Medulla oblongata (tissue), 1 donor: ENCODE results near the gene HACD3.
"Not testable (repeated sequence)": the region's sequence is repeated elsewhere in the genome, so short reads cannot be mapped to it uniquely, and the experiment has no call there.

ENCODE experiments used
- DNase-seq: peaks from one replicate; pipeline ENCODE4 v3.0.0-alpha.2; 2015; ENCODE audit errors: extremely low spot score

HACD3 gene

DNA sequence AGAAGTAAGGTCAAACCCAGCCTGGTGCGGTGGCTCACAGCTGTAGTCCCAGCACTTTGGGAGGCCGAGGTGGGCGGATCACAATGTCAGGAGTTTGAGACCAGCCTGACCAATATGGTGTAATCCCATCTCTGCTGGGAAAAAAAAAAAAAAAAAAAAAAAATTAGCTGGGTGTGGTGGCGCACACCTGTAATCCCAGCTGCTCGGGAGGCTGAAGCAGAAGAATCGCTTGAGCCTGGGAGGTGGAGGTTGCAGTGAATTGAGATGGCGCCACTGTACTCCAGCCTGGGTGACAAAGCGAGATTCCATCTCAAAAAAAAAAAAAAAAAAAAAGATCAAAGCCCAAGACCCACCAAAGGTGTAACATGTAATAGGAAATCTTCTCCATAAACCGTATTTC lies 19.0 kb downstream of the HACD3 start:
- not testable (repeated sequence) for DNase-seq

DNA sequence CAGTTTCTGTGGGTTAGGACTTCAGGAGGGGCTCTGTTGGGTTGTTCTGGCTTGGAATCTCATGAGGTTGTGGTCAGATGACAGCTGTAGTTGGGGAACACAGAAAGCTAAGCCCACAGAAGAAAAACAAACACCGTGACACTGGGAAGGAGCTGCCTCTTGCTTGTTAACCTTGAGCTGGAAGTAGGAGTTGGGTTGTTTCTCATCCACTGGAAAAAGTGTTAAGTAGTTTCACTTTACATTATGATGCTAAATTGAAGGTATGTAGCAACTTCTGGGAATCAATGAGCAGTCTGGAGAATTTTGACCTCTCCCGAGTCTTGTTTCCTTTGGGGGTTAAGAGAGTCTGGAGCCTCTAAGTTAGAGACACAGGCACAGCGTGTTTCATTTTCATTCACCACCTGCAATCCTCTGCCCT lies 20.4 kb downstream of the HACD3 start:
- DNase-seq = peak; percentile 24

- no peak for DNase-seq
Observed at GRCh38 chr15:65551183-65551582, 20.9 kb downstream of the HACD3 start.

DNA sequence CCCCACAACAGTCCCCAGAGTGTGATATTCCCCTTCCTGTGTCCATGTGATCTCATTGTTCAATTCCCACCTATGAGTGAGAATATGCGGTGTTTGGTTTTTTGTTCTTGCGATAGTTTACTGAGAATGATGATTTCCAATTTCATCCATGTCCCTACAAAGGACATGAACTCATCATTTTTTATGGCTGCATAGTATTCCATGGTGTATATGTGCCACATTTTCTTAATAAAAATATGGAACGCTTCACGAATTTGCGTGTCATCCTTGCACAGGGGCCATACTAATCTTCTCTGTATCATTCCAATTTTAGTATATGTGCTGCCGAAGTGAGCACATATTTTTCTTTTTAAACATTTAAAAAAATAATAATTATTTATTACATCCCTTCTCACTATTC lies 22.6 kb downstream of the HACD3 start:
- not testable (repeated sequence) for DNase-seq

DNA sequence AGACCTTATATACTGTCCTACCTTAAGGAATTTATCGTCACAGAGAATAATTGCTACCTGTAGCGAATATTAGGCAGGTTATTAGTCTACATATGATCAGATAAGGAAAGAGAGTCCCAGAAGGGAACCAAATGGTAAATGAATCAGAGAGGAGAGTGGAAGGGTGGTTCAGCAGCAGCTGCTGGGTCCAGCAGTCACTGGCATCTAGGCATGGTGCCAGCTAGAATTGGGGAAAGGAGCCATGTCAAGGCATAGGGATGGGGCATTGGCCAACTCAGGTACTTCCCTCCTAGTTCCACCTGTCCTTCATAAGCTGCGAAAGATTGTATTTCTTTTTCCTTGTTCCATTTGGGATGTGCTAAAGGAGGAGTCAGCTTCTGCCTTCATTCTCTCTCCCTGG lies 23.4 kb downstream of the HACD3 start:
- DNase-seq = no peak

DNA sequence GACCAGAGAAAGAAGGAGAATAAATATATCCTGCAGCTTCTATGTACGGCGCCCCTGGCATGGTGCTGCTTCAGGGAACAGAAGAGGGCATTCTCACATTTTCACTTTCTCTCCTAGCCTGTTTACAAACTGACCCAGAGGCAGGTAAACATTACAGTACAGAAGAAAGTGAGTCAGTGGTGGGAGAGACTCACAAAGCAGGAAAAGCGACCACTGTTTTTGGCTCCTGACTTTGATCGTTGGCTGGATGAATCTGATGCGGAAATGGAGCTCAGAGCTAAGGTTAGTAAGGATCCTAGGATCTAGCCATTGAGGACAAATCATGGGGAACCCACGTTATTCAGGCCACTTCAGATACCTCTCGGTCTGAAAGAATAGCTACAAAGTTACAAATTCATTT lies 26.4 kb downstream of the HACD3 start:
- DNase-seq = no peak

DNA sequence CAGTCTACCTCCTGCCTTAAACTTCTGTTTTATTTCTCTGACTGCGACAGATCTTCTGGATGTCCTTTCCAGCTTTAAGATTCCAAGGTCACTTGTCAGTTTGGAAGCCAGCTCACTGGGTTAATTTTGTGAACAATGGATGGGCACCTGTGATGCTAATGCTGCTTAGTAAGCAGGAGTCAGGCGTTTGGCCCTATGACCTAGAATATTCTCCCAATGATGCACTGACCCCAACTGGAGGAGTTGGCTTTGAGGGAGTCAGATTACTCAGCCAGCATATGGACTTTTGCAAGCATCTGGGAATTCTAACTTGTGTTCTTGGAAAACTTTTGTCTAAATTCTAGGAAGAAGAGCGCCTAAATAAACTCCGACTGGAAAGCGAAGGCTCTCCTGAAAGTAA lies 28.1 kb downstream of the HACD3 start:
- DNase-seq = no peak

- DNase-seq = no peak
Observed at GRCh38 chr15:65558997-65559760, 28.9 kb downstream of the HACD3 start.

GRCh38 chr15:65559941-65560340 lies 29.7 kb downstream of the HACD3 start:
- DNase-seq = no peak

- DNase-seq = no peak
Observed at GRCh38 chr15:65561934-65562333, 31.7 kb downstream of the HACD3 start.

DNA sequence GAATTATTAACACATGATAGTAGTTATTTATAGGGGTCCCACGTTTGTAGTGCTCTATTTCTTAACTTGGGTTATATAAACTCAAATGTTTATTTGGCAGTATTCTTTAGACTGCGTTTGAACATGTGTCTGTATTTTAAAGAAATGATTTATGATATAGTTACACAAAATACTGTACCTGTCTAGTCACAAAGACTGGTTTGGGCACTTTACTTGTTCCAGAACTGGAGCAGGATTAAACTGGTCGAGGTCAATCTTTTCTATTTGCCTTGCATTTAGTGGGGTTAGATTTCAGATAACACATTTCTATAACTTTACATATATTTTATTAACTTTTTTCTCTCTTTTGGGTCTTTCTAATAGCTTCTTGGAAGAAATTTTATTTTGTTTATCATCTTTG lies 39.5 kb downstream of the HACD3 start:
- no peak for DNase-seq

- DNase-seq = peak; percentile 34
Observed at GRCh38 chr15:65571971-65572370, 41.7 kb downstream of the HACD3 start.

GRCh38 chr15:65576664-65577063 lies 46.4 kb downstream of the HACD3 start:
- DNase-seq = no peak

DNA sequence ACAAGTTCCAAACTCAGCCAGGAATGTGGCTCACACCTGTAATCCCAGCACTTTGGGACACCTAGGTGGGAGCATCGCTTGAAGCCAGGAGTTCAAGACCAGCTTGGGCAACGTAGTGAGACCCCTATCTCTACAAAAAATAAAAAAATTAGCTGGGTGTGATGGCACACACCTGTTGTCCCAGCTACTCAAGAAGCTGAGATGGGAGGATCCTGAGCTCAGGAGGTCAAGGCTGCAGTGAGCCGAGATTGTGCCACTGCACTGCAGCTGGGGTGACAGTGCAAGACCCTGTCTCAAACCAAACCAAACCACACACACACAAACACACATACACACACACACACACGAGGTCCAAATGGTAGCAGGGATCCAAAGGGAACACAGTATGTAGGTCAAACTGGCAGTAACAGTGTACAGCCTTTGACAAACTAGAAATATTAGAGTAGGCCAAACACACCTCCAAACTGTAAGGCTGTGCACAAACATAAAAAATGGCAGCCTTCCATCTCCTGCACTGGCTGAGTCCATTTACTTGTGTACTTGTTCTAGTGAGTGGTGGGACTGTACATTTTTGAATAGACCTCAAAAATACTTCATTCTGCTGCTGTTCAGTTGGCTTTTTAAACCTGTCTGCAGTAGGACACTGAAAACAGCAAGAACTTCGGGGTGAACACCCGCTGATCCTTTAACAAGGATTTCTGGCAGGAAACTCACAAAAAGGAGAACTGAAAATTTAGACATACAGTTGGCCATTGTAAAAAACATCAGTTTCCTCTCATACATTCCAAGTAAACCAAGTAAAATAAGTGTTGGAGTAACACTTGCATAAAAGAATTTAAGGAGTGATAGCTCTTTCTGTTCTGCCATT lies 47.1 kb downstream of the HACD3 start:
- no peak for DNase-seq

DNA sequence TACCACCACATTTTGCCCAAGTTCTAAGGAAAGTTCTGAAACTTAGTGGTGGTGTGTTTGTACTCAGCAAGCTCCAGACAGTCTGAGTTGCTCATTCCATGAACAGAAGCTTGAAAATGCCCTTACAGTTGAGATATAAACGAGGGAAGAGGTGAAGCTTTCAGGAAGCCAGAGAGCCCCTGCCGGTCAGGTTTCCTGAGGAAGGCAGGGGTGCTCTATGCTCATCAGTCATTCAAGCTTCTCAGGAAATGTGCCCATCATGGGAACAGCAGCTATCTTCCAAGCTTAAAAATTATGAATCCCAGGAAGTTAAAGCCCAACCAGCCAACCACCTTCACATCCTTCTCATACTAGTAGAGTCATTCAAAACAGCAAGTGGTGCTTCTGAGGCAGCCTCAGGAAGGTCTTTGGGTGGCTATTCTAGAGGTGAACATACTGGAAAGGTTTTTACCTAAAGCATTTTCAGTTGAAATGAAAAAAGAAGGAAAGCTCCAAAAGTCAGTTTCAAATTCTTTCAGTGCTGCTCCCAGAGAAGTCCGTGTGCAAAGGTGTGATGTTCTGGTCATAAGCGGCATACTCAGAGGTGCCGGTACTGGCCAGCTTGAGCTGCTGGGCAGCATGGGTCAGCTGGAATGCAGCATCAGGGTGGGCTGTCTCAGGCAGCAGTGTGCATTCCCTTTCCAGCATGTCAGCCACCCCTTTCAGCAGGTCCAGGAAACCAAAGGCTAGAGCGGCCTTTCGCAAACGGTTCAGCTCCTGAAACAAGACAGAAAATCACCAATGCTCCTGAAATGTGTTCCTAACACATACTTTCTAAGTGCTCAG lies 48.9 kb downstream of the HACD3 start:
- no peak for DNase-seq

GRCh38 chr15:65579762-65580161 lies 49.5 kb downstream of the HACD3 start:
- DNase-seq = no peak

DNA sequence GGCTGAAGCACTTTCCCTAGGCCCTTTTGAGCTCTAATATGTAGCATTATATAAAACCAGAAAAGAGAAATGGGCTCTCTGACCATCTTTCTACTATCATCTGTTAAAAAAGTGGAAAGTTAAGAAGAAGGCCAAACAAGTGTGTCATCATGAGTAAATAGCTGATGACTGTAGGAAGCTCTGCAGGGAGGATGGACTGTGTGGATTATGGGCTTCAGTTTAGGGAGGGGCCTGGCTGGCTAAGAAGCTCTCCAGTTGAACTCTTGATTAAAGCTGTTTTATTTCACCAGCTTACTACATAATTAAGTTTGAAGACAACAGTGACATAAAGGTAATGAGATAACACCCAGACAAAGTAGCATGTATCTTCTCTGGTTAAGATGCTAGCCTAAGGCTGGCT lies 50.0 kb downstream of the HACD3 start:
- no peak for DNase-seq

DNA sequence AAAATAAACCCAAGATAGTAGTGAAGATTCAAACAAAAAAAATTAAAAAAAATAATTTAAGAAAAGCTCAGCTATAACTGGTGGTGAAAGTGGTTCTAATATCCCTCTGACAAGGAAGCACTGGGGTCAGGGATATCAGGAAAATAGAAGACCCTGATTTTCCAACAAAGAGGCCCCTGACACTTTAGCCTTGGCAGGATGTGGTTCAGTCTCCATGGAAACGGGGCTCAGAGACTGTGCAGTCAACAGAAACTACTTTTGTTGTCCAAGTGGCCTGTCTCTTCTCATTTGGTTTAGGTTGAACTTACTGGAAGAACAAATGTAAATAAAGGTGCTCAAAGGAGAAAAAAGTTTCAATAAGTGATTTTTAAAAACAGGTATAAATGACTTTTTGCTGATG lies 53.4 kb downstream of the HACD3 start:
- DNase-seq = peak; percentile 38

GRCh38 chr15:65584241-65584640 lies 54.0 kb downstream of the HACD3 start:
- DNase-seq = no peak

GRCh38 chr15:65587094-65587493 lies 56.8 kb downstream of the HACD3 start:
- no peak for DNase-seq

DNA sequence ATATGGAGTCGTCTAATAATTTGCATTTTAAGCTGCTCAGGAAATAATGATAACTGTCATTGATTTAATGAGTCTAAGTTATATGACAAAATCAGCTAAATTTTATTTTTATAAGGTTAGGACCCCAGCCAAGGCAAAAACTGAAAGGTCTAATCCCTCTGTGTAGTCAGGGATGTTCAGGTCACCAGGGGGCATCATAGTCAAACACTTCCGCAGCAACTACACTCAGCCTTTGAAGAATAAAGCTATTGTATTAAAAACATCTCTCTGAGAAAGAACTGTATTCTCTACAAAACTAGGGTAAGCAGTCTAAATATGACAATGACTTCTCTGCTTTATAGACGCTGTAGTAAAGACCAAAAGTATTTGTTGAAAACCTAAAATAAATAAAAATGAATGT lies 65.7 kb downstream of the HACD3 start:
- peak; percentile 82 for DNase-seq

GRCh38 chr15:65598468-65598867 lies 68.2 kb downstream of the HACD3 start:
- no peak for DNase-seq
